Measurements from ENCODE around the gene MC1R. TPM values are rescaled to one million over a fixed set of nuclear protein-coding genes. Genes with fewer than 3 reads are reported as not detected.

MC1R gene
- total and polyA plus RNA-seq, 2 experiments from 2014 or later: 0.74 to 4.3 TPM

DNA sequence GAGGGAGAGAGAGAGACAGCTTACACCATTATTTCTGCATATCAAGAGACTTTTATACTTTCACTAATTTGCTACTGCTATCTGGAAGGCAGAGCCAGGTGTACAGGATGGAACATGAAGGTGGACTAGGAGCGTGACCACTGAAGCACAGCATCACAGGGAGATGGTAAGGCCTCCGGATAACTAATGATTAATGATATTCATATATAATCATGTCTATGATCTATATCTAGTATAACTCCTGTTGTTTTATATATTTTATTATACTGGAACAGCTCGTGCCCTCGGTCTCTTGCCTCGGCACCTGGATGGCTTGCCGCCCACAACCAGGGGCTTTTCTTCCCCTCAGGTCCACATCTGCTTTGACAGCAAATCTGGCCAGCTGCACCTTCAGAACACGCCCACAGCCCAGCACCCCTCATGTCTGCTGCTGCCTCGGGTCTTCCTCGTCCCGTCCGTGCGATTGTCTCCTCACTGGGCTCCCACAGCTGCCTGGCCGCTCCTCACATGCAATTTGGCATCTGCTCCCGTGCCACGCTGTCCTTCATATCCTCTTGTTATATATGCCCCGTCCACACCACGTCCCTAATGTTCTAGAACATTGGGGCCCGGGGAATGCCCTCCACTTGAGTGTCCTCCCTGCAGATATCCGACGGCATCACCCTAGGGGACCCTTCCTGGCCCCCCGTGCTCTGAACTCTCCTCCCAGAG is 19.7 kb downstream of the MC1R start:
- no peak for ATAC-seq
- Mint-ChIP-seq H3K36me3 (ENCODE audit: low read depth) (peaks cover 18% of the 10 kb centered on the region), H3K27me3 (ENCODE audit: insufficient read depth, low read depth, poor library complexity) (peaks cover 8% of the 10 kb centered on the region), H3K9me3 (no peaks in the 10 kb centered on the region), H3K4me3 (no peak overlapping the region), H3K27ac (no peak overlapping the region), H3K4me1 (no peaks in the 10 kb centered on the region)
- H3K79me2 ChIP-seq (replicated peaks; ENCODE audit: insufficient read depth): no peaks in the 10 kb centered on the region
- H3K36me3 ChIP-seq (ENCODE audit: insufficient read depth): peaks cover 3% of the 10 kb centered on the region; the same call in 1 of the 2 replicates
- H3K4me1 ChIP-seq (ENCODE audit: insufficient read depth): no peaks in the 10 kb centered on the region
- H3K4me2 ChIP-seq: no peak overlapping the region
- H3K27ac ChIP-seq (ENCODE audit: low read depth): no peak overlapping the region
- DNase-seq (ENCODE audit: low spot score): no peak
- no peaks in the 10 kb centered on the region for H3K27me3 ChIP-seq (ENCODE audit: insufficient read depth)
- no peaks in the 10 kb centered on the region for H4K20me1 ChIP-seq (replicated peaks; ENCODE audit: insufficient read depth)
- no peak overlapping the region for H3K4me3 ChIP-seq
- no peak overlapping the region for H2AFZ ChIP-seq
- H3K9me2 ChIP-seq (ENCODE audit: insufficient read depth): no peaks in the 10 kb centered on the region
- peaks cover 3% of the 10 kb centered on the region for H3F3A ChIP-seq (replicated peaks; ENCODE audit: low read depth)
- TF ChIP-seq JUNB (IDR thresholded peaks at IDR 0.05; ENCODE audit: unreplicated experiment) (no peak), EZH2 (IDR thresholded peaks at IDR 0.05; ENCODE audit: low read depth, unreplicated experiment) (no peak), NANOG (IDR thresholded peaks at IDR 0.05; ENCODE audit: borderline replicate concordance) (no peak), CREB1 (CRISPR knock-in tag; IDR thresholded peaks at IDR 0.05; ENCODE audit: low read depth) (no peak), ZNF331 (CRISPR knock-in tag; IDR thresholded peaks at IDR 0.05; ENCODE audit: low read depth) (no peak), POLR2AphosphoS5 (IDR thresholded peaks at IDR 0.05; ENCODE audit: low read depth) (no peak), ZNF114 (CRISPR knock-in tag; IDR thresholded peaks at IDR 0.05) (no peak), STAT1 (IDR thresholded peaks at IDR 0.05; ENCODE audit: unreplicated experiment) (no peak), EZH2phosphoT487 (IDR thresholded peaks at IDR 0.05; ENCODE audit: unreplicated experiment) (no peak)
- TF ChIP-seq, protein P1, sequence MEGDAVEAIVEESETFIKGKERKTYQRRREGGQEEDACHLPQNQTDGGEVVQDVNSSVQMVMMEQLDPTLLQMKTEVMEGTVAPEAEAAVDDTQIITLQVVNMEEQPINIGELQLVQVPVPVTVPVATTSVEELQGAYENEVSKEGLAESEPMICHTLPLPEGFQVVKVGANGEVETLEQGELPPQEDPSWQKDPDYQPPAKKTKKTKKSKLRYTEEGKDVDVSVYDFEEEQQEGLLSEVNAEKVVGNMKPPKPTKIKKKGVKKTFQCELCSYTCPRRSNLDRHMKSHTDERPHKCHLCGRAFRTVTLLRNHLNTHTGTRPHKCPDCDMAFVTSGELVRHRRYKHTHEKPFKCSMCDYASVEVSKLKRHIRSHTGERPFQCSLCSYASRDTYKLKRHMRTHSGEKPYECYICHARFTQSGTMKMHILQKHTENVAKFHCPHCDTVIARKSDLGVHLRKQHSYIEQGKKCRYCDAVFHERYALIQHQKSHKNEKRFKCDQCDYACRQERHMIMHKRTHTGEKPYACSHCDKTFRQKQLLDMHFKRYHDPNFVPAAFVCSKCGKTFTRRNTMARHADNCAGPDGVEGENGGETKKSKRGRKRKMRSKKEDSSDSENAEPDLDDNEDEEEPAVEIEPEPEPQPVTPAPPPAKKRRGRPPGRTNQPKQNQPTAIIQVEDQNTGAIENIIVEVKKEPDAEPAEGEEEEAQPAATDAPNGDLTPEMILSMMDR (conservative IDR thresholded peaks at IDR 0.05; ENCODE audit: low read depth in 2 of 2): no peak
- TF ChIP-seq, protein P2, sequence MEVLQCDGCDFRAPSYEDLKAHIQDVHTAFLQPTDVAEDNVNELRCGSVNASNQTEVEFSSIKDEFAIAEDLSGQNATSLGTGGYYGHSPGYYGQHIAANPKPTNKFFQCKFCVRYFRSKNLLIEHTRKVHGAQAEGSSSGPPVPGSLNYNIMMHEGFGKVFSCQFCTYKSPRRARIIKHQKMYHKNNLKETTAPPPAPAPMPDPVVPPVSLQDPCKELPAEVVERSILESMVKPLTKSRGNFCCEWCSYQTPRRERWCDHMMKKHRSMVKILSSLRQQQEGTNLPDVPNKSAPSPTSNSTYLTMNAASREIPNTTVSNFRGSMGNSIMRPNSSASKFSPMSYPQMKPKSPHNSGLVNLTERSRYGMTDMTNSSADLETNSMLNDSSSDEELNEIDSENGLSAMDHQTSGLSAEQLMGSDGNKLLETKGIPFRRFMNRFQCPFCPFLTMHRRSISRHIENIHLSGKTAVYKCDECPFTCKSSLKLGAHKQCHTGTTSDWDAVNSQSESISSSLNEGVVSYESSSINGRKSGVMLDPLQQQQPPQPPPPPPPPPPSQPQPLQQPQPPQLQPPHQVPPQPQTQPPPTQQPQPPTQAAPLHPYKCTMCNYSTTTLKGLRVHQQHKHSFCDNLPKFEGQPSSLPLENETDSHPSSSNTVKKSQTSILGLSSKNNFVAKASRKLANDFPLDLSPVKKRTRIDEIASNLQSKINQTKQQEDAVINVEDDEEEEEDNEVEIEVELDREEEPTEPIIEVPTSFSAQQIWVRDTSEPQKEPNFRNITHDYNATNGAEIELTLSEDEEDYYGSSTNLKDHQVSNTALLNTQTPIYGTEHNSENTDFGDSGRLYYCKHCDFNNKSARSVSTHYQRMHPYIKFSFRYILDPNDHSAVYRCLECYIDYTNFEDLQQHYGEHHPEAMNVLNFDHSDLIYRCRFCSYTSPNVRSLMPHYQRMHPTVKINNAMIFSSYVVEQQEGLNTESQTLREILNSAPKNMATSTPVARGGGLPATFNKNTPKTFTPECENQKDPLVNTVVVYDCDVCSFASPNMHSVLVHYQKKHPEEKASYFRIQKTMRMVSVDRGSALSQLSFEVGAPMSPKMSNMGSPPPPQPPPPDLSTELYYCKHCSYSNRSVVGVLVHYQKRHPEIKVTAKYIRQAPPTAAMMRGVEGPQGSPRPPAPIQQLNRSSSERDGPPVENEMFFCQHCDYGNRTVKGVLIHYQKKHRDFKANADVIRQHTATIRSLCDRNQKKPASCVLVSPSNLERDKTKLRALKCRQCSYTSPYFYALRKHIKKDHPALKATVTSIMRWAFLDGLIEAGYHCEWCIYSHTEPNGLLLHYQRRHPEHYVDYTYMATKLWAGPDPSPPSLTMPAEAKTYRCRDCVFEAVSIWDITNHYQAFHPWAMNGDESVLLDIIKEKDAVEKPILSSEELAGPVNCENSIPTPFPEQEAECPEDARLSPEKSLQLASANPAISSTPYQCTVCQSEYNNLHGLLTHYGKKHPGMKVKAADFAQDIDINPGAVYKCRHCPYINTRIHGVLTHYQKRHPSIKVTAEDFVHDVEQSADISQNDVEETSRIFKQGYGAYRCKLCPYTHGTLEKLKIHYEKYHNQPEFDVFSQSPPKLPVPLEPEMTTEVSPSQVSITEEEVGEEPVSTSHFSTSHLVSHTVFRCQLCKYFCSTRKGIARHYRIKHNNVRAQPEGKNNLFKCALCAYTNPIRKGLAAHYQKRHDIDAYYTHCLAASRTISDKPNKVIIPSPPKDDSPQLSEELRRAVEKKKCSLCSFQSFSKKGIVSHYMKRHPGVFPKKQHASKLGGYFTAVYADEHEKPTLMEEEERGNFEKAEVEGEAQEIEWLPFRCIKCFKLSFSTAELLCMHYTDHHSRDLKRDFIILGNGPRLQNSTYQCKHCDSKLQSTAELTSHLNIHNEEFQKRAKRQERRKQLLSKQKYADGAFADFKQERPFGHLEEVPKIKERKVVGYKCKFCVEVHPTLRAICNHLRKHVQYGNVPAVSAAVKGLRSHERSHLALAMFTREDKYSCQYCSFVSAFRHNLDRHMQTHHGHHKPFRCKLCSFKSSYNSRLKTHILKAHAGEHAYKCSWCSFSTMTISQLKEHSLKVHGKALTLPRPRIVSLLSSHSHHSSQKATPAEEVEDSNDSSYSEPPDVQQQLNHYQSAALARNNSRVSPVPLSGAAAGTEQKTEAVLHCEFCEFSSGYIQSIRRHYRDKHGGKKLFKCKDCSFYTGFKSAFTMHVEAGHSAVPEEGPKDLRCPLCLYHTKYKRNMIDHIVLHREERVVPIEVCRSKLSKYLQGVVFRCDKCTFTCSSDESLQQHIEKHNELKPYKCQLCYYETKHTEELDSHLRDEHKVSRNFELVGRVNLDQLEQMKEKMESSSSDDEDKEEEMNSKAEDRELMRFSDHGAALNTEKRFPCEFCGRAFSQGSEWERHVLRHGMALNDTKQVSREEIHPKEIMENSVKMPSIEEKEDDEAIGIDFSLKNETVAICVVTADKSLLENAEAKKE (CRISPR knock-in tag; IDR thresholded peaks at IDR 0.05): no peak
- TF ChIP-seq, protein P3, sequence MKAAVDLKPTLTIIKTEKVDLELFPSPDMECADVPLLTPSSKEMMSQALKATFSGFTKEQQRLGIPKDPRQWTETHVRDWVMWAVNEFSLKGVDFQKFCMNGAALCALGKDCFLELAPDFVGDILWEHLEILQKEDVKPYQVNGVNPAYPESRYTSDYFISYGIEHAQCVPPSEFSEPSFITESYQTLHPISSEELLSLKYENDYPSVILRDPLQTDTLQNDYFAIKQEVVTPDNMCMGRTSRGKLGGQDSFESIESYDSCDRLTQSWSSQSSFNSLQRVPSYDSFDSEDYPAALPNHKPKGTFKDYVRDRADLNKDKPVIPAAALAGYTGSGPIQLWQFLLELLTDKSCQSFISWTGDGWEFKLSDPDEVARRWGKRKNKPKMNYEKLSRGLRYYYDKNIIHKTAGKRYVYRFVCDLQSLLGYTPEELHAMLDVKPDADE (IDR thresholded peaks at IDR 0.05): no peak
- TF ChIP-seq, protein P4, sequence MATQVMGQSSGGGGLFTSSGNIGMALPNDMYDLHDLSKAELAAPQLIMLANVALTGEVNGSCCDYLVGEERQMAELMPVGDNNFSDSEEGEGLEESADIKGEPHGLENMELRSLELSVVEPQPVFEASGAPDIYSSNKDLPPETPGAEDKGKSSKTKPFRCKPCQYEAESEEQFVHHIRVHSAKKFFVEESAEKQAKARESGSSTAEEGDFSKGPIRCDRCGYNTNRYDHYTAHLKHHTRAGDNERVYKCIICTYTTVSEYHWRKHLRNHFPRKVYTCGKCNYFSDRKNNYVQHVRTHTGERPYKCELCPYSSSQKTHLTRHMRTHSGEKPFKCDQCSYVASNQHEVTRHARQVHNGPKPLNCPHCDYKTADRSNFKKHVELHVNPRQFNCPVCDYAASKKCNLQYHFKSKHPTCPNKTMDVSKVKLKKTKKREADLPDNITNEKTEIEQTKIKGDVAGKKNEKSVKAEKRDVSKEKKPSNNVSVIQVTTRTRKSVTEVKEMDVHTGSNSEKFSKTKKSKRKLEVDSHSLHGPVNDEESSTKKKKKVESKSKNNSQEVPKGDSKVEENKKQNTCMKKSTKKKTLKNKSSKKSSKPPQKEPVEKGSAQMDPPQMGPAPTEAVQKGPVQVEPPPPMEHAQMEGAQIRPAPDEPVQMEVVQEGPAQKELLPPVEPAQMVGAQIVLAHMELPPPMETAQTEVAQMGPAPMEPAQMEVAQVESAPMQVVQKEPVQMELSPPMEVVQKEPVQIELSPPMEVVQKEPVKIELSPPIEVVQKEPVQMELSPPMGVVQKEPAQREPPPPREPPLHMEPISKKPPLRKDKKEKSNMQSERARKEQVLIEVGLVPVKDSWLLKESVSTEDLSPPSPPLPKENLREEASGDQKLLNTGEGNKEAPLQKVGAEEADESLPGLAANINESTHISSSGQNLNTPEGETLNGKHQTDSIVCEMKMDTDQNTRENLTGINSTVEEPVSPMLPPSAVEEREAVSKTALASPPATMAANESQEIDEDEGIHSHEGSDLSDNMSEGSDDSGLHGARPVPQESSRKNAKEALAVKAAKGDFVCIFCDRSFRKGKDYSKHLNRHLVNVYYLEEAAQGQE (IDR thresholded peaks at IDR 0.05; ENCODE audit: unreplicated experiment): no peak

All from GM23338 (cell line).